ENCODE data around the gene SLX9. TPM values are rescaled to one million over a fixed set of nuclear protein-coding genes. Genes with fewer than 3 reads are reported as not detected.
"Not testable (repeated sequence)": the region's sequence is repeated elsewhere in the genome, so short reads cannot be mapped to it uniquely, and the experiment has no call there.

SLX9 gene
- total RNA-seq, 1 experiment from 2014 or later = 35.0 TPM

GRCh38 chr21:45020629-45021427 is 81.0 kb downstream of the SLX9 start:
- DNase-seq = peak; percentile 38
- Histone ChIP-seq H3K4me3 (ENCODE audit: insufficient read depth, low read depth, low read length) (no peak overlapping the region), H3K36me3 (replicated peaks; ENCODE audit: control insufficient read depth, insufficient read depth, low read length) (no peaks in the 10 kb centered on the region), H3K27me3 (ENCODE audit: control insufficient read depth, insufficient read depth, low read length) (peaks cover 4% of the 10 kb centered on the region)

- Histone ChIP-seq H3K27me3 (ENCODE audit: control insufficient read depth, insufficient read depth, low read length) (peaks cover 4% of the 10 kb centered on the region), H3K4me3 (ENCODE audit: insufficient read depth, low read depth, low read length) (no peak overlapping the region), H3K36me3 (replicated peaks; ENCODE audit: control insufficient read depth, insufficient read depth, low read length) (no peaks in the 10 kb centered on the region)
- peak; percentile 37 for DNase-seq
These were observed 81.9 kb downstream of the SLX9 start for GRCh38 chr21:45021428-45022347.

- Histone ChIP-seq H3K36me3 (replicated peaks; ENCODE audit: control insufficient read depth, insufficient read depth, low read length) (no peaks in the 10 kb centered on the region), H3K4me3 (ENCODE audit: insufficient read depth, low read depth, low read length) (no peak overlapping the region), H3K27me3 (ENCODE audit: control insufficient read depth, insufficient read depth, low read length) (peaks cover 4% of the 10 kb centered on the region)
- DNase-seq = no peak
These were observed 82.5 kb downstream of the SLX9 start for GRCh38 chr21:45022348-45022675.

- Histone ChIP-seq H3K4me3 (ENCODE audit: insufficient read depth, low read depth, low read length) (no peak overlapping the region), H3K36me3 (replicated peaks; ENCODE audit: control insufficient read depth, insufficient read depth, low read length) (no peaks in the 10 kb centered on the region), H3K27me3 (ENCODE audit: control insufficient read depth, insufficient read depth, low read length) (peaks cover 4% of the 10 kb centered on the region)
- no peak for DNase-seq
These were observed 82.9 kb downstream of the SLX9 start for GRCh38 chr21:45022736-45023135.

GRCh38 chr21:45024516-45024915 is 84.7 kb downstream of the SLX9 start:
- not testable (repeated sequence) for DNase-seq; H3K36me3 ChIP-seq (replicated peaks; ENCODE audit: control insufficient read depth, insufficient read depth, low read length); H3K27me3 ChIP-seq (ENCODE audit: control insufficient read depth, insufficient read depth, low read length); H3K4me3 ChIP-seq (ENCODE audit: insufficient read depth, low read depth, low read length)

- no peak for DNase-seq
- H3K36me3 ChIP-seq (replicated peaks; ENCODE audit: control insufficient read depth, insufficient read depth, low read length) = no peaks in the 10 kb centered on the region
- no peaks in the 10 kb centered on the region for H3K27me3 ChIP-seq (ENCODE audit: control insufficient read depth, insufficient read depth, low read length)
- no peak overlapping the region for H3K4me3 ChIP-seq (ENCODE audit: insufficient read depth, low read depth, low read length)
These were observed 86.4 kb downstream of the SLX9 start for GRCh38 chr21:45026066-45026745.

Other genes with a start within 250 kb of the SLX9 start
- not detected in 2 replicates for gene KRTAP10-12, start 242.9 kb upstream of the SLX9 start, total RNA-seq (2014; rRNA removed; shearing (Covaris generic))
- 1.0 and 1.8 TPM in 2 replicates for gene TSPEAR, start 228.5 kb upstream of the SLX9 start, total RNA-seq (2014; rRNA removed; shearing (Covaris generic))
- 66.4 and 76.8 TPM in 2 replicates for gene UBE2G2, start 138.2 kb upstream of the SLX9 start, total RNA-seq (2014; rRNA removed; shearing (Covaris generic))
- gene SUMO3, start 122.0 kb upstream of the SLX9 start, total RNA-seq (2014; rRNA removed; shearing (Covaris generic)) = 80.8 and 91.1 TPM in 2 replicates
- 117 and 134 TPM in 2 replicates for gene PTTG1IP, start 66.3 kb upstream of the SLX9 start, total RNA-seq (2014; rRNA removed; shearing (Covaris generic))
- 1.4 and 2.4 TPM in 2 replicates for gene ITGB2, start 19.1 kb upstream of the SLX9 start, total RNA-seq (2014; rRNA removed; shearing (Covaris generic))
- 5.5 and 8.0 TPM in 2 replicates for gene ADARB1, start 134.6 kb downstream of the SLX9 start, total RNA-seq (2014; rRNA removed; shearing (Covaris generic))

Measured in H7 (cell line).